GM21737 (cell line): ENCODE measurements around the gene TMEM175.
A peak's percentile ranks its signal among the peaks of the same experiment; 100 is the strongest.
"Not testable (repeated sequence)": the region's sequence is repeated elsewhere in the genome, so short reads cannot be mapped to it uniquely, and the experiment has no call there.

Experiments
- ATAC-seq: cut with Tn5 transposase; IDR thresholded peaks from one replicate; pipeline ENCODE4 v1.9.1; 2021; ENCODE audit warnings: mild to moderate bottlenecking, moderate library complexity; ENCODE audit not compliant: unreplicated experiment

The TMEM175 gene

GRCh38 chr4:915041-915474 lies 17.2 kb upstream of the TMEM175 start:
- ATAC-seq: no peak

GRCh38 chr4:915595-915994 lies 16.7 kb upstream of the TMEM175 start:
- ATAC-seq: no peak

- ATAC-seq: no peak
Observed at GRCh38 chr4:917466-917865, 14.8 kb upstream of the TMEM175 start.

DNA sequence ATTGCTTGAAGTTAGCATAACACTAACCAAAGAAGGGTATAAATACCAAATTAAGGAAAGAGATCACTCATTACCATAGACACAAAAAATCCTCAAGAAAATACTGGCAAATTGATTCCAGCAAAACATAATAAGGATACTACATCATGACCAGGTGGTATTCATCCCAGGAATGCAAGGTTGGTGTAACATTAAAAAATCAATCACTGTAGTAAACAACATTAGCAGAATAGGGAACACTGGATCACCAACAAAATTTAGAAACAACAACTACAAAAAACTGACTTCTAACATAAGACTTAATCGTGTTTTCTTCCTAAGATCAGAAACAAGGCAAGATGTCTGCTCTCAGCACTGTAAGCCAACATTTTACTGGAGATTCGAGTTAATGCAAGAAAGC lies 14.3 kb upstream of the TMEM175 start:
- no peak for ATAC-seq

GRCh38 chr4:918591-918990 lies 13.7 kb upstream of the TMEM175 start:
- not testable (repeated sequence) for ATAC-seq

GRCh38 chr4:919004-919680 lies 13.1 kb upstream of the TMEM175 start:
- ATAC-seq: not testable (repeated sequence)

DNA sequence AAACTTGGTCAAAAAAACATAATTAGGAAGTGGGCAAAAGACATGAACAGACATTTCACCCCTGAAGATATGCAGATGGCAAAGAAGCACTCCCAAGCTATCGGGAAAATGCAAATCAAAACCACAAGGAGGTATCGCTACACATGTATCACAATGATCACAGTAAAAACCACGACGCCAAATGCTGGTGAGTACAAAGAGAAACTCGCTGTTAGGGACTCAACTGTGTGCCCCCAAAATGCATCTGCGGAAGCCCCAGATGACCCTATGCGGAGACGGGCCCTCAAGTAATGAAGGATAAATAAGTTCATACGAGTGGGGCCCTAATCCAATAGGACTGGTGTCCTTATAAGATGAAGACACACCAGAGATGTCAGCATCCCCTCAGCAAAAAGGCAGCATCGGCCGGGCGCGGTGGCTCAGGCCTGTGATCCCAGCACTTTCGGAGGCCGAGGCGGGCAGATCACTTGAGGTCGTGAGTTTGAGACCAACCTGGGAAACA lies 10.4 kb upstream of the TMEM175 start:
- ATAC-seq: no peak

- no peak for ATAC-seq
Observed at GRCh38 chr4:924107-925096, 7.9 kb upstream of the TMEM175 start.

- ATAC-seq: no peak
Observed at GRCh38 chr4:925171-925570, 7.1 kb upstream of the TMEM175 start.

GRCh38 chr4:925771-926500 lies 6.3 kb upstream of the TMEM175 start:
- ATAC-seq: no peak

- ATAC-seq: no peak
Observed at GRCh38 chr4:926538-926937, 5.7 kb upstream of the TMEM175 start.

DNA sequence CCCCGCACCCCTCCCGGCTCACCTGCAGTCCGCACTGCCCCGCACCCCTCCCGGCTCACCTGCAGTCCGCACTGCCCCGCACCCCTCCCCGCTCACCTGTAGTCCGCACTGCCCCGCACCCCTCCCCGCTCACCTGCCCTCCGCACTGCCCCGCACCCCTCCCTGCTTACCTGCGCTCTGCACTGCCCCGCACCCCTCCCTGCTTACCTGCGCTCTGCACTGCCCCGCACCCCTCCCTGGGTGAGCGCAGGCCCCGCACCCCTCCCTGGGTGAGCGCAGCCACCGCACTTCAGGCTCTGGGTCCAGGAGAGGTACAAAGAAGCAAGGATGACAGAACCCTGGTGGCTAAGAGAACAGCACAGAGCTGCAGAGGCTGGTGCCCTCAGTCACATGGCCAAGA lies 4.7 kb upstream of the TMEM175 start:
- ATAC-seq: not testable (repeated sequence)

DNA sequence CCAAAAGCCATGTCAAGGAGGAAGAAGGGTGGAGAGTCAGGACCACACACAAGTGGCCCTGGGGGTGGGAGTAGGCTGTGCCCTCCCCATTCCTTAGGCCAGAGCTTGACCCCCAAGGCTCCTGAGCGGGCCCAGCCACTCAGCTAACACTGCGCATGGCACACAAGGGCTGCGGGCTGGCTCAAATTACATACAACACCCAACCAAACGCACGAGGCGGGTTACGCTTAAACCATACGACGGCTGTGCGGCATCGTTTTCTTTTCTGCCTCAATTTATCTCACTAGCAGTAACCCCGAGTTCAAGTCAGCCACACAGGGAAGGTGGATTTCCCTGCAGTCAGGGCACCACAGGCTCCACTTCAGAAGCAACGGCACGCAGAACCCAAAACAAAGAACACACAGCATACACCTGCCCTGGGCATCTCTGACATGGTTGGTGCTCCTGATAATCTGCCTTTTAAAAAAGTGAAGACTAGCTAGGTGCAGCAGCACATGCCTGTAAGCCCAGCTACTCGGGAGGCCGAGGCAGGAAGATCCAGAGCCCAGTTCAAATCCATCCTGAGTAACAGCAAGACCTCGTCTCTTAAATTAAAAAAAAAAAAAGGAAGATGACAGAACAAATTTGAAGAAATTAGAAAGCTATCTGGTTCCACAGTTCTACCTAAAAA lies 3.0 kb upstream of the TMEM175 start:
- ATAC-seq: no peak

DNA sequence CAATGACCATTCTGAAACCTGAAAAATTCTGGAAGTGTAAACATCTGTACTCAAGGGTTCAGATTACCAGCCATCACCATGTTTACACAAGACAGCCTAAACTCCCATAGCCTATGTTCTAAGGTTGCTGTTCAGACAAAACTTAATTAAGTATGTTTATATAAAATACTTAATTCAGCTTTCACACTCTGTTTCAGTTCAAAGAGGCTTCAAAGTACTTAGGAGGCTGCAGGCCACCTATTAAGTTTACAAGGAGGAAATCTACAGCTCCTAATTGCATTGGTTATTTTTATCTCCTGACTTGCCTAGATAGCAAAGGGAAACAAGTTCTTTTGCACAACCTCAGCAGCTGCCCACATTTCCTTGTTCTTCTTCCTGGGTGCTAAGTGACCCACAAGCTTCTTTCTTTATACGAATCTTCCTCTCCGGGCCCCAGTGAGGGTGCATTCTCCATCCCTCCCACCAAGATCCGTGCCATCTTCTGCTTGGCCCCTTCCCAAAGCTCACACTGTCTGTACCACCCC lies 2.2 kb upstream of the TMEM175 start:
- no peak for ATAC-seq

GRCh38 chr4:930827-931193 lies 1.4 kb upstream of the TMEM175 start:
- no peak for ATAC-seq

DNA sequence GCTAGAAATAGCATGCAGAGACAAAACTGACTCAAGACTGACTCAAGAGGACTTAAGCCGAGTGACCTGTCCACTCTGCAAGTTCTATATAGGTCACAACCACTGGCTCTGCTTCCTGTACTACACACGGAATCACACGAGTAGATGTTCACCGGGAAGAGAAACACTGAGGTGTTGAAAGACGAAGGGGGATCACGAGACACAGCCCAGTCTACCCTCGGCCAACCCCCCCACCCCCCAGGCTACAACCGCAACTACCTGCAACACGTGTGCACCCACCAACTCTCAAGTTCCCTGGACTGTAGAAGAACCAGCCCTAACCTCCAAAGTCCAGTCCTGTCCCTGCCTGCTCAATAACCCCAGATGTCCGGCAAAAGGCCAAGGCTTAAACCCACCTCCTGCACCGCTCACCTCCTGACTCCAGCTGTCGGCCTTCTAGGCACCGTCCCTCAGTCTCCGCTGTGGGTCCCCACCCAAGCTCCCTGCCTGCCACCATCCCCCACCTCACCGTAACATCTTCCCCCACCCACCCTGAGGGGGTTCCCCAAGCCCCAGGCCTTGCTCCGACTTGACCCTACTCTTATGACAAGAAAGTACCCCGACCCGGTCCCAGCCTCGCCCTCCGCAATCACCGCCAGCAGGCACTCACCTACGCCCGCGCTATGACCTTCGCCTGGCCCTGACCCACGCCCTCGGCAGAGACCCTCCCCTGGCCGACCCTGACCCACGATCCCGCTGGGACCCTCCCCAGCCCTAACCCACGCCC lies 883 bp upstream of the TMEM175 start:
- ATAC-seq: peak; percentile 4

GRCh38 chr4:932713-933070 lies 432 bp downstream of the TMEM175 start:
- ATAC-seq: no peak

DNA sequence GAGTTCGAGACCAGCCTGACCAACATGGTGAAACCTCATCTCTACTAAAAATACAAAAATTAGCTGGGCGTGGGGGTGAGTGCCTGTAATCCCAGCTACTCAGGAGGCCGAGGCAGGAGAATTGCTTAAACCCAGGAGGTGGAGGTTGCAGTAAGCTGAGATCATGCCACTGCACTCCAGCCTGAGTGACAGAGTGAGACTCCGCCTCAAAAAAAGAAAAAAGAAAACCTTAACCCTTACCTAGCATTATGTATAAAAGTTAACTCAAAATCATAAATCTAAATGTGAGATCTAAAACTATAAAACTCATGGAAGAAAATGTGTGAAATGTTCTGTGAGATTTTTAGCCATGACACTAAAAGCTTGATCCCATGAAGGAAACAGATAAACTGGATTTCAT lies 7.2 kb downstream of the TMEM175 start:
- not testable (repeated sequence) for ATAC-seq

DNA sequence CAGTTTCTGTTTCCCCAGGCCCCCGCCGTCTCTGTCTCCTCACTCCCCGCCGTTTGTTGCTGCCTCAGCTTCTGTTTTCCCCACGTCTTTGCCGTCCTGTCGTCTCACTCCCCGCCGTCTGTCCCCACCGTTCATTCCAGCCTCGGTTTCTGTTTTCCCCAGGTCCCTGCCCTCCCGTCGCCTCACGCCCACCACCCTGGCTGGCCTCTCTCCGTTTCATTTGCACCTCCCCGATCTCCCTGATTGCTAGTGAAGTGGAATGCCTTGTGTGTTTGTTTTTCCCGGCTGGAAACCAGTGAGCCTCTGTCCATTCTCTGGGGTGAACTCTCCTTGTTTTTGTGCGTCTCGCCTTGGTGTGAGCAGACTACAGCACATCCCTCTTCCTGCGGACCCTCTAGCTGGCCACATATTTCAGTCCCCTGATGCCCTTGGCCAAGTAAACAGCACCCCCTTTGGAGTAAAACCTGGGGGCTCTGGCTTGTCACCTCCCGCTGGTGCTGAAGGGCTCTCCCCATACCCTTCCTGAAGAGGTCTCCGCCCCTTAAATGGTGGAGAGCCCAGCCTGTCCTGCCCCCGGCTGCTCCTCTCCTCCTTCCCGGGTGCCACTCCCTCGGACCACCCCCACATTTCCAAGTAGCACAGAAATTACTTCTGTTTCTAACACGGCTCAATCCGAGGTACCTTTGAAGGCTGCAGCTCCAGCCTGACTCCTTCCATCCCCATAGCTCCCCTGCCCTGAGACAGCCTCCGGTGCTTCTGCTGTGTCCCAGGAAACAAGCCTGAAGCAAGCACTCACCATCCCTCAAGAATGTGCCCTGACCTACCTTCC lies 13.2 kb downstream of the TMEM175 start:
- ATAC-seq: no peak
